ENCODE measurements around the gene IQCN. TPM values are rescaled to one million over a fixed set of nuclear protein-coding genes. Genes with fewer than 3 reads are reported as not detected.
A peak's percentile ranks its signal among the peaks of the same experiment; 100 is the strongest.

Gene IQCN
- total and polyA plus RNA-seq, 10 of the 15 experiments (the other 5 are each of a cell fraction or from before 2014, with no cell fraction given) = 0.01 to 0.54 (median 0.23) TPM; not detected in 3

DNA sequence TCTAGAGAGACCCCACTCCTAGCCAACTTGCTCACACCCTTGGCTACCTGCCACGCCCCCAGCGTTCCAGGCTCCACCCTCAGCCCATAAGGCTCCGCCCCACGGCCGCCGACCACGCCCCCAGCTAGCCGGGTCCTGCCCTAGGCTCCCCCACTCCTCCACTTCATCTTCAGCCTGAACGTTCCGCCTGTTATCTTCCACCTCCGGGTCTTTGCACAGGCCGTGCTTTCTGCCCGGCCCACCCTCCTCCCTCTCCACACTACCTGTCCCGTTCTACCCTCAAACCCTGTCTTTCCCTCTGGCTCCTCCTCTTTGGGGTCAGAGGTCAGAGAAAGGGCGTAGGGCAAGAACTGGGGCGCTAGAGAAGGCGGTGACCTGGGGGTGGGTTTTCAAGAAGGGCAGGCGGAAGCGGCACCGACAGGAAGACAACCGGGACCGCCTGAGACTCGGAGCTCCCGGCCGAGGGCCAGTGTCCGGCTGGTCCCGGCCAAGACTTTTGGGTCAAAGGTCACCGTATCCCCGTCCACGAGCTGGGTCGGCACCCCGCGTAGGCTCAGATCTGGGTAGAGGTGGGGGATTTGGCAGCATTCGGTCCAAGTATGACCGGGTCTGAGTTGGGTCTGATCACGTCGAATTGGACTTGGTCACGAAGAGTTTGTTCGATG is 50.3 kb downstream of the IQCN start (continued):
- no peak for TF ChIP-seq ZNF217 (IDR thresholded peaks at IDR 0.05)
- no peak for TF ChIP-seq GATAD2B (conservative IDR thresholded peaks at IDR 0.05; ENCODE audit: low read depth)
- TF ChIP-seq JUND (IDR thresholded peaks at IDR 0.05; ENCODE audit: low read depth, low read length) = no peak
- TF ChIP-seq, protein P1, sequence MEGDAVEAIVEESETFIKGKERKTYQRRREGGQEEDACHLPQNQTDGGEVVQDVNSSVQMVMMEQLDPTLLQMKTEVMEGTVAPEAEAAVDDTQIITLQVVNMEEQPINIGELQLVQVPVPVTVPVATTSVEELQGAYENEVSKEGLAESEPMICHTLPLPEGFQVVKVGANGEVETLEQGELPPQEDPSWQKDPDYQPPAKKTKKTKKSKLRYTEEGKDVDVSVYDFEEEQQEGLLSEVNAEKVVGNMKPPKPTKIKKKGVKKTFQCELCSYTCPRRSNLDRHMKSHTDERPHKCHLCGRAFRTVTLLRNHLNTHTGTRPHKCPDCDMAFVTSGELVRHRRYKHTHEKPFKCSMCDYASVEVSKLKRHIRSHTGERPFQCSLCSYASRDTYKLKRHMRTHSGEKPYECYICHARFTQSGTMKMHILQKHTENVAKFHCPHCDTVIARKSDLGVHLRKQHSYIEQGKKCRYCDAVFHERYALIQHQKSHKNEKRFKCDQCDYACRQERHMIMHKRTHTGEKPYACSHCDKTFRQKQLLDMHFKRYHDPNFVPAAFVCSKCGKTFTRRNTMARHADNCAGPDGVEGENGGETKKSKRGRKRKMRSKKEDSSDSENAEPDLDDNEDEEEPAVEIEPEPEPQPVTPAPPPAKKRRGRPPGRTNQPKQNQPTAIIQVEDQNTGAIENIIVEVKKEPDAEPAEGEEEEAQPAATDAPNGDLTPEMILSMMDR (IDR thresholded peaks at IDR 0.05 in 2 of 3, conservative IDR thresholded peaks at IDR 0.05 in 1 of 3; ENCODE audit: control insufficient read depth in 2 of 3, extremely low read depth in 1 of 3, insufficient read depth in 1 of 3, low read depth in 3 of 3, low read length in 3 of 3) = no peak
- TF ChIP-seq, protein P2, sequence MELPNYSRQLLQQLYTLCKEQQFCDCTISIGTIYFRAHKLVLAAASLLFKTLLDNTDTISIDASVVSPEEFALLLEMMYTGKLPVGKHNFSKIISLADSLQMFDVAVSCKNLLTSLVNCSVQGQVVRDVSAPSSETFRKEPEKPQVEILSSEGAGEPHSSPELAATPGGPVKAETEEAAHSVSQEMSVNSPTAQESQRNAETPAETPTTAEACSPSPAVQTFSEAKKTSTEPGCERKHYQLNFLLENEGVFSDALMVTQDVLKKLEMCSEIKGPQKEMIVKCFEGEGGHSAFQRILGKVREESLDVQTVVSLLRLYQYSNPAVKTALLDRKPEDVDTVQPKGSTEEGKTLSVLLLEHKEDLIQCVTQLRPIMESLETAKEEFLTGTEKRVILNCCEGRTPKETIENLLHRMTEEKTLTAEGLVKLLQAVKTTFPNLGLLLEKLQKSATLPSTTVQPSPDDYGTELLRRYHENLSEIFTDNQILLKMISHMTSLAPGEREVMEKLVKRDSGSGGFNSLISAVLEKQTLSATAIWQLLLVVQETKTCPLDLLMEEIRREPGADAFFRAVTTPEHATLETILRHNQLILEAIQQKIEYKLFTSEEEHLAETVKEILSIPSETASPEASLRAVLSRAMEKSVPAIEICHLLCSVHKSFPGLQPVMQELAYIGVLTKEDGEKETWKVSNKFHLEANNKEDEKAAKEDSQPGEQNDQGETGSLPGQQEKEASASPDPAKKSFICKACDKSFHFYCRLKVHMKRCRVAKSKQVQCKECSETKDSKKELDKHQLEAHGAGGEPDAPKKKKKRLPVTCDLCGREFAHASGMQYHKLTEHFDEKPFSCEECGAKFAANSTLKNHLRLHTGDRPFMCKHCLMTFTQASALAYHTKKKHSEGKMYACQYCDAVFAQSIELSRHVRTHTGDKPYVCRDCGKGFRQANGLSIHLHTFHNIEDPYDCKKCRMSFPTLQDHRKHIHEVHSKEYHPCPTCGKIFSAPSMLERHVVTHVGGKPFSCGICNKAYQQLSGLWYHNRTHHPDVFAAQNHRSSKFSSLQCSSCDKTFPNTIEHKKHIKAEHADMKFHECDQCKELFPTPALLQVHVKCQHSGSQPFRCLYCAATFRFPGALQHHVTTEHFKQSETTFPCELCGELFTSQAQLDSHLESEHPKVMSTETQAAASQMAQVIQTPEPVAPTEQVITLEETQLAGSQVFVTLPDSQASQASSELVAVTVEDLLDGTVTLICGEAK (IDR thresholded peaks at IDR 0.05; ENCODE audit: borderline replicate concordance) = peak; percentile 47; the same call in 1 of the 2 replicates
- TF ChIP-seq NR2F1 (conservative IDR thresholded peaks at IDR 0.05) = peak; percentile 99
- TF ChIP-seq BACH1 (IDR thresholded peaks at IDR 0.05; ENCODE audit: borderline replicate concordance) = no peak
- no peak for TF ChIP-seq EP300 (IDR thresholded peaks at IDR 0.05; ENCODE audit: borderline replicate concordance in 1 of 2, control insufficient read depth in 1 of 2, low read depth in 2 of 2, low read length in 2 of 2)
- TF ChIP-seq, protein P3, sequence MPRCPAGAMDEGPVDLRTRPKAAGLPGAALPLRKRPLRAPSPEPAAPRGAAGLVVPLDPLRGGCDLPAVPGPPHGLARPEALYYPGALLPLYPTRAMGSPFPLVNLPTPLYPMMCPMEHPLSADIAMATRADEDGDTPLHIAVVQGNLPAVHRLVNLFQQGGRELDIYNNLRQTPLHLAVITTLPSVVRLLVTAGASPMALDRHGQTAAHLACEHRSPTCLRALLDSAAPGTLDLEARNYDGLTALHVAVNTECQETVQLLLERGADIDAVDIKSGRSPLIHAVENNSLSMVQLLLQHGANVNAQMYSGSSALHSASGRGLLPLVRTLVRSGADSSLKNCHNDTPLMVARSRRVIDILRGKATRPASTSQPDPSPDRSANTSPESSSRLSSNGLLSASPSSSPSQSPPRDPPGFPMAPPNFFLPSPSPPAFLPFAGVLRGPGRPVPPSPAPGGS (IDR thresholded peaks at IDR 0.05; ENCODE audit: borderline replicate concordance, insufficient read depth, low read depth, low read length, poor library complexity, severe bottlenecking) = no peak
- TF ChIP-seq BMI1 (IDR thresholded peaks at IDR 0.05; ENCODE audit: borderline replicate concordance) = no peak
- TF ChIP-seq, protein P4, sequence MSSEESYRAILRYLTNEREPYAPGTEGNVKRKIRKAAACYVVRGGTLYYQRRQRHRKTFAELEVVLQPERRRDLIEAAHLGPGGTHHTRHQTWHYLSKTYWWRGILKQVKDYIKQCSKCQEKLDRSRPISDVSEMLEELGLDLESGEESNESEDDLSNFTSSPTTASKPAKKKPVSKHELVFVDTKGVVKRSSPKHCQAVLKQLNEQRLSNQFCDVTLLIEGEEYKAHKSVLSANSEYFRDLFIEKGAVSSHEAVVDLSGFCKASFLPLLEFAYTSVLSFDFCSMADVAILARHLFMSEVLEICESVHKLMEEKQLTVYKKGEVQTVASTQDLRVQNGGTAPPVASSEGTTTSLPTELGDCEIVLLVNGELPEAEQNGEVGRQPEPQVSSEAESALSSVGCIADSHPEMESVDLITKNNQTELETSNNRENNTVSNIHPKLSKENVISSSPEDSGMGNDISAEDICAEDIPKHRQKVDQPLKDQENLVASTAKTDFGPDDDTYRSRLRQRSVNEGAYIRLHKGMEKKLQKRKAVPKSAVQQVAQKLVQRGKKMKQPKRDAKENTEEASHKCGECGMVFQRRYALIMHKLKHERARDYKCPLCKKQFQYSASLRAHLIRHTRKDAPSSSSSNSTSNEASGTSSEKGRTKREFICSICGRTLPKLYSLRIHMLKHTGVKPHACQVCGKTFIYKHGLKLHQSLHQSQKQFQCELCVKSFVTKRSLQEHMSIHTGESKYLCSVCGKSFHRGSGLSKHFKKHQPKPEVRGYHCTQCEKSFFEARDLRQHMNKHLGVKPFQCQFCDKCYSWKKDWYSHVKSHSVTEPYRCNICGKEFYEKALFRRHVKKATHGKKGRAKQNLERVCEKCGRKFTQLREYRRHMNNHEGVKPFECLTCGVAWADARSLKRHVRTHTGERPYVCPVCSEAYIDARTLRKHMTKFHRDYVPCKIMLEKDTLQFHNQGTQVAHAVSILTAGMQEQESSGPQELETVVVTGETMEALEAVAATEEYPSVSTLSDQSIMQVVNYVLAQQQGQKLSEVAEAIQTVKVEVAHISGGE (CRISPR knock-in tag; IDR thresholded peaks at IDR 0.05) = peak; percentile 67
- no peak for TF ChIP-seq CHD2 (IDR thresholded peaks at IDR 0.05; ENCODE audit: borderline replicate concordance, low read depth, low read length)
- no peak for TF ChIP-seq KDM1A (IDR thresholded peaks at IDR 0.05; ENCODE audit: borderline replicate concordance)
- TF ChIP-seq NFYA (IDR thresholded peaks at IDR 0.05; ENCODE audit: borderline replicate concordance, low read depth, low read length) = no peak
- TF ChIP-seq FOS (IDR thresholded peaks at IDR 0.05; ENCODE audit: borderline replicate concordance, extremely low read depth, insufficient read length) = no peak
- TF ChIP-seq SP1 (IDR thresholded peaks at IDR 0.05; ENCODE audit: low read depth, low read length) = peak; percentile 19
- no peak for TF ChIP-seq RBBP5 (conservative IDR thresholded peaks at IDR 0.05)
- TF ChIP-seq YBX1 (IDR thresholded peaks at IDR 0.05) = no peak
- no peak for TF ChIP-seq SPI1 (IDR thresholded peaks at IDR 0.05; ENCODE audit: borderline replicate concordance, insufficient read depth, low read depth, low read length)
